ENCODE measurements around the gene PALLD.

DNA sequence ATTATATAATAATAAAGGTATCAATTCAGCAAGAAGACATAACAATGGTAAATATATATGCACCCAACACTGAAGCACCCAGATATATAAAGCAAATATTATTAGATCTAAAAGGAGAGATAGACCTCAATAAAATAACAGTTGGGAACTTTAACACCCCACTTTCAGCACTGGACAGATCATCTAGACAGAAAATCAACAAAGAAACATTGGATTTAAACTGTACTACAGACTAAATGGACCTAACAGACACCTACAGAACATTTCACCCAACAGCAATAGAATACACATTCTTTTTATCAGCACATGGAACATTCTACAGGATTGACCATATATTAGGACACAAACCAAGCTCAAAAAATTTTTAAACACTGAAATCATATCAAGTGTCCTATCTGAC lies 436.6 kb downstream of the PALLD start:
- TF ChIP-seq, protein P1, sequence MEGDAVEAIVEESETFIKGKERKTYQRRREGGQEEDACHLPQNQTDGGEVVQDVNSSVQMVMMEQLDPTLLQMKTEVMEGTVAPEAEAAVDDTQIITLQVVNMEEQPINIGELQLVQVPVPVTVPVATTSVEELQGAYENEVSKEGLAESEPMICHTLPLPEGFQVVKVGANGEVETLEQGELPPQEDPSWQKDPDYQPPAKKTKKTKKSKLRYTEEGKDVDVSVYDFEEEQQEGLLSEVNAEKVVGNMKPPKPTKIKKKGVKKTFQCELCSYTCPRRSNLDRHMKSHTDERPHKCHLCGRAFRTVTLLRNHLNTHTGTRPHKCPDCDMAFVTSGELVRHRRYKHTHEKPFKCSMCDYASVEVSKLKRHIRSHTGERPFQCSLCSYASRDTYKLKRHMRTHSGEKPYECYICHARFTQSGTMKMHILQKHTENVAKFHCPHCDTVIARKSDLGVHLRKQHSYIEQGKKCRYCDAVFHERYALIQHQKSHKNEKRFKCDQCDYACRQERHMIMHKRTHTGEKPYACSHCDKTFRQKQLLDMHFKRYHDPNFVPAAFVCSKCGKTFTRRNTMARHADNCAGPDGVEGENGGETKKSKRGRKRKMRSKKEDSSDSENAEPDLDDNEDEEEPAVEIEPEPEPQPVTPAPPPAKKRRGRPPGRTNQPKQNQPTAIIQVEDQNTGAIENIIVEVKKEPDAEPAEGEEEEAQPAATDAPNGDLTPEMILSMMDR (IDR thresholded peaks at IDR 0.05; ENCODE audit: extremely low read depth in 1 of 2, insufficient read depth in 1 of 2, low read depth in 1 of 2, low read length in 2 of 2): no peak
- no peak for TF ChIP-seq POLR2AphosphoS5 (IDR thresholded peaks at IDR 0.05; ENCODE audit: insufficient read depth, low read depth, low read length)

Data from endothelial cell of umbilical vein (primary cell).